Heart right ventricle (tissue), 16 donors: Measurements from ENCODE around the gene GNA12. TPM values are rescaled to one million over a fixed set of nuclear protein-coding genes. Genes with fewer than 3 reads are reported as not detected.

ENCODE experiments used
- ATAC-seq, 8 donors: fragments of 200-7000 bp; cut with Tn5 transposase; one replicate each; pipeline ENCODE4 v1.9.1; 2020; ENCODE audit warnings: mild to moderate bottlenecking in 8 of 8, moderate library complexity in 8 of 8, moderate number of reproducible peaks in 1 of 8
- DNase-seq, 2 donors: peaks; one replicate each; pipeline ENCODE4 v3.0.0-alpha.2; 2020
- H3K27ac ChIP-seq, 10 donors: fragments of 200-600 bp; sonication (generic) in 2 of 10; one replicate each; pipeline versions ENCODE4 v1.5.0 to v1.8.0; 2020 to 2022; ENCODE audit warnings: mild to moderate bottlenecking in 3 of 10
- H3K27me3 ChIP-seq, 7 donors: fragments of 200-600 bp; one replicate each; pipeline ENCODE4 v1.8.0; 2021 to 2022; ENCODE audit warnings: mild to moderate bottlenecking in 2 of 7
- H3K36me3 ChIP-seq, 9 donors: fragments of 200-600 bp; sonication (generic) in 1 of 9; one replicate each; pipeline versions ENCODE4 v1.5.0 to v1.8.0; 2020 to 2022; ENCODE audit warnings: mild to moderate bottlenecking in 2 of 9
- H3K4me1 ChIP-seq, 9 donors: fragments of 200-600 bp; sonication (generic) in 1 of 9; one replicate each; pipeline versions ENCODE4 v1.5.0 to v1.8.0; 2020 to 2022; ENCODE audit warnings: mild to moderate bottlenecking in 4 of 9
- H3K4me3 ChIP-seq, 10 donors: fragments of 200-600 bp; sonication (generic) in 2 of 10; one replicate each; pipeline versions ENCODE4 v1.5.0 to v1.8.0; 2020 to 2022; ENCODE audit warnings: mild to moderate bottlenecking in 7 of 10, moderate library complexity in 2 of 10
- H3K9me3 ChIP-seq, 11 donors: fragments of 200-600 bp in 10 of 11; sonication (generic) in 2 of 11; one replicate each; pipeline versions ENCODE4 v1.5.0 to v1.8.0; 2013 to 2022; ENCODE audit warnings: mild to moderate bottlenecking in 2 of 11, control low read depth in 1 of 11, moderate library complexity in 1 of 11
- CTCF ChIP-seq, 9 donors: fragments of 200-600 bp; sonication (generic) in 2 of 9; IDR thresholded peaks; one replicate each; pipeline versions ENCODE4 v1.5.0 to v1.8.0; 2021 to 2022; ENCODE audit warnings: antibody characterized with exemption in 9 of 9, mild to moderate bottlenecking in 5 of 9, moderate library complexity in 1 of 9
- WGBS, 2 donors: extraction: QIAGEN DNeasy Blood & Tissue Kit; methylation state at CpG; one replicate each; pipeline ENCODE4 v1.1.7; 2013; ENCODE audit warnings: inconsistent platforms in 1 of 2; 5-methylcytosine and 5-hydroxymethylcytosine counted together
- intact Hi-C, 10 donors: fragments of 100-400 bp; cut with DNase I; formaldehyde crosslinking; loops; one replicate each; pipeline versions ENCODE4 v1.11.1 to v1.14.2; 2022
- polyA plus RNA-seq, 2 donors: library from polyadenylated mRNA; stranded (reverse); fragments of 200-250 nt; gene quantifications; one replicate each; pipeline ENCODE4 v1.2.3, GENCODE V29; 2013
- total RNA-seq, 10 donors: library from RNA; stranded (reverse); fragmentation: NEBNext Ultra II Directional in 3 of 10; extraction: Animal tissue kit (Norgen Biotek cat#: 25700) in 3 of 10; gene quantifications; one replicate each; pipeline versions ENCODE4 v1.2.1 to v1.2.4, GENCODE V29; 2021 to 2023
- donor health status: Arrhythmogenic right ventricular cardiomyopathy.
- donor health status: ischemic (EF 13 %, LVEDD 7.1; RV severe dilation, severe dysfunction).
- donor health status: healthy with polysubstance abuse.
- donor health status: DM: no; HTN: yes; CAD: no.
- donor health status: DM: no; HTN: no; CAD: no.
- donor health status: ischemic (EF 25% LVEDD 6.9; RV normal size, moderate dysfunction).
- donor health status: ischemic (EF 25% LVEDD 5.7; RV mildly dilated, moderate dysfunction).
- donor health status: healthy.
- donor health status: DM: yes; HTN: yes; CAD: no.
- donor health status: Ischemic cardiomyopathy.
- donor health status: ischemic (EF 35%, LVEDD 5.7; RV mildly dilated, moderate dysfunction).
- donor health status: nonischemic (EF 11% LVEDD 7.7; RV severe dilation, severe dysfunction).
- donor health status: DM: yes; HTN: yes; CAD: no.
- donor health status: PGD.
- donor health status: ischemic (EF 29% LVEDD 5.4; RV normal size, mild dysfunction).
- donor health status: nonischemic (EF 23%, LVEDD 6.1; RV moderate dilation, normal function).

Gene GNA12
- total and polyA plus RNA-seq, 12 donors: 6.4 to 46.4 (median 33.9) TPM

- DNase-seq (no peak), ATAC-seq (no peak)
- 70 to 83% methylated on average over 3 of the region's 3 CpGs for WGBS, 2 donors
- H3K4me3 ChIP-seq: no peak overlapping the region
- intact Hi-C loops: loop anchor here in 1 of 10 donors (10.0 kb wide), 1 partner anchor 1016 kb away; no protein-coding TSS in a partner anchor
- peaks cover 0 to 10% (median 0%) of the 10 kb centered on the region in 7 donors for H3K27me3 ChIP-seq
- TF ChIP-seq CTCF (IDR thresholded peaks at IDR 0.05): no peak
- H3K9me3 ChIP-seq: no peaks in the 10 kb centered on the region
- H3K36me3 ChIP-seq: no peaks in the 10 kb centered on the region
- H3K4me1 ChIP-seq: peaks cover 0 to 6% (median 0%) of the 10 kb centered on the region in 9 donors
- H3K27ac ChIP-seq: no peak overlapping the region
Observed at GRCh38 chr7:2878306-2878705, 34.2 kb upstream of the GNA12 start.

DNA sequence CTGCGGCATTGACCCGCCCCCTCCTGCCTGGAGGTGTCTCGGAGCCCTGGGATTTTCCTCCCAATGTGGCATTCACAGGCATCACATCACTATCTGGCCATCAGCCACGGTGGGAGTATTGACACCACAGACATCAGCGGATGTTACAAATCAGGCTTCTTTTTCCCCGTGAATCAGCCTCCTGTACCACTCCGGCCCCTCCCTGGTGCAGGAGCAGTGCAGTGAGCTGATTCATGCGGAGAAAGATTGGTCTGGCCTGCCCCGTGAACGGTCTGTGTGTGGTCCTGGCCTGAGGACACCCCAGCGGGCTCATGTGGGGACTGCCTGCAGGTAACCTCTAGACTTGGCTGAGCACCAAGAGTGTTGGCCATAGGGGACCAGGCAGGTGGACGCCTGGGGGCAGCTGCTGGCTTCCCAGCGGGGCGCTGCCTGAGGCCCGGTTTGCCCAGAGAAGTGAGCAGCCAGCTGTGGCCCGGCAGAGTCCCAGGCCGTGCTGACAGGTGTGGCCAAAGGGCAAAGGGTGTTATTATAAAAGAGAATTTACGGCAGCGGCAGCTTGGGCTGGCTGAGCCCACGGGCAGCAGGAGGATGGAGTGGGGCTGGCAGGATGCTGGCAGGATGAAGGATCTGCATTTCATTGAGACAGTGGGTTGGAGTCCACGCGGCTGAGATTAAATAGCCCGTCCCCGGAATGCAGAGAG lies 32.1 kb upstream of the GNA12 start:
- 71 to 73% methylated on average over 24 of the region's 24 CpGs for WGBS, 2 donors
- Histone ChIP-seq H3K27ac (no peak overlapping the region), H3K4me1 (peaks cover 0 to 9% (median 2%) of the 10 kb centered on the region in 9 donors), H3K27me3 (peaks cover 0 to 10% (median 0%) of the 10 kb centered on the region in 7 donors), H3K4me3 (no peak overlapping the region), H3K9me3 (no peaks in the 10 kb centered on the region), H3K36me3 (no peaks in the 10 kb centered on the region)
- ATAC-seq (no peak), DNase-seq (no peak)
- TF ChIP-seq CTCF (IDR thresholded peaks at IDR 0.05): no peak
- intact Hi-C loops: loop anchor here in 1 of 10 donors (10.0 kb wide), 1 partner anchor 1019 kb away; no protein-coding TSS in a partner anchor

DNA sequence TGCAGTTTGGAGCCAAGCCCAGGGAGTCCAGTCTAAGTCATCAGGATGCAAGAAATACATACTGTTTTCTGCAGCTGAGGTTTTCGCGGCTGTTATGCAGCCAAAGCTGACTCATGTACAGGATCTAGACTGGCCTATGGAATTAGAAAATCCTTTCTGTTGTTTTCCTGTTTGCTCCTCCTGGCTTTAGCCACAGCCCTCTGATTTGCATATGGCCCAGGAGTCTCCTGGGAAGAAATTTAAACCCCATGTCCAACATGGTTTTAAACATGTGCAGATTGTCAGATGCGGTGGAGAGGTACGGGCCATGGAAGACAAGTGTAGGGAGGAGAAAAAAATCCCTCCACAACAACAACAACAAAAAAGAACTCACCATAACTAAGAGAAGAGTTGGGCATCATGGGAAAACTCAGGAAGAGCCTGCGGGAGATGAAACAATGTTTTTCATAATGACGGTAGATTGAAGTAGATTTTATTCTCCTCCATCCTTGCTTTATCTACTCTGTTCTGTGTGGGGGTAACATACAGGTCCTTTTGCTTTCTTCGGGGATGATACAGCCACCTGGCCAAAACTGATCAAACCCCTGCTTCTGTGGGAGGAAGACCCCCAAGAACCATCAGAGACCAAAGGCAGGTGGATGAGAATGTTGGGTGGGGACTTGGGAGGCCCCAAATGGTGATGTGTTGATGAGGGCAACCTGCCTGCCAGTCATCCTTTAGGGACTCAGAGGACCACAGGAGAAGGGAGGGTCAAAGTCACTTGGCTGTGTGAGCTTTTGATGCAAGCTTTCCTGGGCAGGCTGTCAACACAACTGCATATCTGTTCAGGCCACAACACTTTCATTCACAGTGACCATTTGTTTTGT lies 29.8 kb upstream of the GNA12 start:
- H3K27me3 ChIP-seq: peaks cover 0 to 7% (median 0%) of the 10 kb centered on the region in 7 donors
- H3K4me3 ChIP-seq: no peak overlapping the region
- intact Hi-C loops: loop anchor here in 3 of 10 donors (5.0 to 10.0 kb wide), 3 partner anchors 278 to 1023 kb away; no protein-coding TSS in a partner anchor
- peaks cover 0 to 22% (median 13%) of the 10 kb centered on the region in 9 donors for H3K4me1 ChIP-seq
- peak overlapping the region in 3 of 10 donors; percentile 10 to 52 (median 34) for H3K27ac ChIP-seq
- WGBS, 2 donors: 42 to 54% methylated on average over 7 of the region's 7 CpGs
- no peaks in the 10 kb centered on the region for H3K36me3 ChIP-seq
- DNase-seq (no peak), ATAC-seq (peak in 3 of 8 donors; percentile 34 to 46 (median 34))
- H3K9me3 ChIP-seq: no peaks in the 10 kb centered on the region
- no peak for TF ChIP-seq CTCF (IDR thresholded peaks at IDR 0.05)

- peak overlapping the region in 2 of 10 donors; percentile 10 to 34 for H3K27ac ChIP-seq
- intact Hi-C loops: loop anchor here in 3 of 10 donors (5.0 to 10.0 kb wide), 3 partner anchors 279 to 1024 kb away; no protein-coding TSS in a partner anchor
- no peaks in the 10 kb centered on the region for H3K36me3 ChIP-seq
- no peak for TF ChIP-seq CTCF (IDR thresholded peaks at IDR 0.05)
- peaks cover 0 to 22% (median 13%) of the 10 kb centered on the region in 9 donors for H3K4me1 ChIP-seq
- DNase-seq (peak in 1 of 2 donors; percentile 43), ATAC-seq (no peak)
- peaks cover 0 to 7% (median 0%) of the 10 kb centered on the region in 7 donors for H3K27me3 ChIP-seq
- H3K4me3 ChIP-seq: no peak overlapping the region
- no peaks in the 10 kb centered on the region for H3K9me3 ChIP-seq
- 41 to 46% methylated on average over 10 of the region's 10 CpGs for WGBS, 2 donors
Observed at GRCh38 chr7:2873146-2873545, 29.0 kb upstream of the GNA12 start.
